Duodenal mucosa (tissue), 2 donors: ENCODE measurements around the gene GAS2.

Source experiments
- H3K27ac ChIP-seq: one replicate; pipeline ENCODE4 v1.7.0; 2013; ENCODE audit warnings: low read depth, low read length
- H3K27me3 ChIP-seq, 2 donors: one replicate each; pipeline ENCODE4 v1.7.0; 2013; ENCODE audit warnings: low read length in 2 of 2, control low read depth in 1 of 2; ENCODE audit not compliant: insufficient read depth in 2 of 2, control insufficient read depth in 1 of 2
- H3K36me3 ChIP-seq, 2 donors: one replicate each; pipeline ENCODE4 v1.7.0; 2013; ENCODE audit warnings: low read length in 2 of 2, control low read depth in 1 of 2; ENCODE audit not compliant: insufficient read depth in 2 of 2, control insufficient read depth in 1 of 2
- H3K4me1 ChIP-seq, 2 donors: one replicate each; pipeline ENCODE4 v1.7.0; 2013; ENCODE audit warnings: low read length in 2 of 2, control low read depth in 1 of 2; ENCODE audit not compliant: insufficient read depth in 2 of 2, control insufficient read depth in 1 of 2
- H3K4me3 ChIP-seq, 2 donors: one replicate each; pipeline ENCODE4 v1.7.0; 2013; ENCODE audit warnings: low read length in 2 of 2, low read depth in 1 of 2
- H3K9ac ChIP-seq, 2 donors: one replicate each; pipeline ENCODE4 v1.7.0; 2013; ENCODE audit warnings: low read length in 2 of 2, low read depth in 1 of 2
- H3K9me3 ChIP-seq, 2 donors: one replicate each; pipeline ENCODE4 v1.7.0; 2013; ENCODE audit warnings: low read length in 2 of 2, control low read depth in 1 of 2; ENCODE audit not compliant: control insufficient read depth in 1 of 2

The GAS2 gene

GRCh38 chr11:22785251-22785650, 118.8 kb downstream of the GAS2 start:
- Histone ChIP-seq H3K9me3 (peaks cover 0 to 2% of the 10 kb centered on the region in 2 donors), H3K9ac (no peak overlapping the region)

DNA sequence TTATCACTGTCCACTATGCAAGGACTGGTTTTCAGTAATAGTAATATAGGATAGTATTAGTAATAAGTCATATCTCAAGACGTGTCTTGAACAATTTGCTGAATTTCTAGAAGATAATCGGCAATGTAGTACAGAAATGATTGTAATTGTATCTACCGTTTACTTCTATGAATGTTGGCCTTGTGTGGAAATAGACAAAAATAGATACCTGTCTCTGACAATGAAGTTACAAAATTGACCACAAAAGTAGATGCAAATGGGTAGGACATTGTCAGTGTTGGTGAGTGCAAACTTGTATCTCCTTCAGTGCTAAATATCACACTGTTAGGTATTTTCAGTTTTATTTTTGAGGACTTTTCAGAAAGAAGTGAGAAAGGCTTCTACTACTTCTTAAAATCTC, 120.1 kb downstream of the GAS2 start:
- Histone ChIP-seq H3K9me3 (peaks cover 0 to 2% of the 10 kb centered on the region in 2 donors), H3K4me1 (no peaks in the 10 kb centered on the region), H3K27ac (no peak overlapping the region), H3K36me3 (no peaks in the 10 kb centered on the region), H3K27me3 (no peaks in the 10 kb centered on the region), H3K9ac (no peak overlapping the region), H3K4me3 (no peak overlapping the region)

More at GRCh38 chr11:22785251-22785650, 118.8 kb downstream of the GAS2 start:
- no peaks in the 10 kb centered on the region for H3K4me1 ChIP-seq
- no peaks in the 10 kb centered on the region for H3K36me3 ChIP-seq
- no peaks in the 10 kb centered on the region for H3K27me3 ChIP-seq
- no peak overlapping the region for H3K27ac ChIP-seq
- no peak overlapping the region for H3K4me3 ChIP-seq

GRCh38 chr11:22787055-22787454, 120.6 kb downstream of the GAS2 start:
- Histone ChIP-seq H3K27me3 (no peaks in the 10 kb centered on the region), H3K4me3 (no peak overlapping the region), H3K4me1 (no peaks in the 10 kb centered on the region), H3K27ac (no peak overlapping the region), H3K36me3 (no peaks in the 10 kb centered on the region), H3K9me3 (peaks cover 0 to 2% of the 10 kb centered on the region in 2 donors), H3K9ac (no peak overlapping the region)

- H3K36me3 ChIP-seq, result no peaks in the 10 kb centered on the region
- H3K4me1 ChIP-seq, result no peaks in the 10 kb centered on the region
- H3K27me3 ChIP-seq, result no peaks in the 10 kb centered on the region
- peaks cover 0 to 2% of the 10 kb centered on the region in 2 donors for H3K9me3 ChIP-seq
- H3K4me3 ChIP-seq, result no peak overlapping the region
- no peak overlapping the region for H3K9ac ChIP-seq
- no peak overlapping the region for H3K27ac ChIP-seq
Observed at GRCh38 chr11:22787551-22788162, 121.2 kb downstream of the GAS2 start.

DNA sequence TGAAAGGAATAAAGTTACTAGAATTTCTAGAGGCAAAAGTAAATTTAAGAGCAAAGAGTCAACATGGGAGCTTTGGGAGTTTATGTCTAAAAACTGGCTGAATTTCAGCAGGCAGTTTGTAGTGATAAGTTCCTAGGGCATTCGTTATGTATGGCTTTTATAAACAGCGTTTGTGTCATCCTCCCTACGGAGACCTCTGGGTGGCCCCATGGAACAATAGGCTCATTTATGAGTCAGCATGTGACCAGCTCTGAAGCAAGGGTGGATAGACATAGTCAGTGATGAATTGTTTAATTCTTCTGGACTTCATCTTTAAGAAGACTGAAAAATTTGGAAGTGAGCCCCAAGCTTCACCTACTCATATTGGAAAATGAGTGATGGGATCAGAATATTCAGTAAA, 126.1 kb downstream of the GAS2 start:
- Histone ChIP-seq H3K4me3 (no peak overlapping the region), H3K4me1 (no peaks in the 10 kb centered on the region), H3K27ac (no peak overlapping the region), H3K27me3 (no peaks in the 10 kb centered on the region), H3K9ac (no peak overlapping the region), H3K36me3 (no peaks in the 10 kb centered on the region), H3K9me3 (no peaks in the 10 kb centered on the region)

DNA sequence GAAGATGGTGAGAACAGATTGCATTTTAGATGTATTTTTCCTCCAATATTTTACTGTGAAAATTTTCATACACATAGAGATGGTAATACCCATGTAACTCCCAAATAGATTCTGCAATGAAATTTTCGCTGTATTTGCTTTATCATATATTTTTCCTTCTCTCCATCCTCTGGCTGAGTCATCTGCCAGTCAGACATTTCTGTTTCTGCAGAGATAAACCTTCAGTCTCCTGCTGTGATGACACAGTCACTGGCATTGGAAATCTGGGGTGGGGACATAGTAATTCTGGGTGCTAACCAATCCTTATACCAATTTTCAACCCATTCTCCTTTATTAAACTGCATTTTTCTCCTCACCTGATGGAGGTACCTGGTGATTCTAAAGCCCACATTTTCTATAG, 129.5 kb downstream of the GAS2 start:
- no peak overlapping the region for H3K27ac ChIP-seq
- no peaks in the 10 kb centered on the region for H3K27me3 ChIP-seq
- H3K9ac ChIP-seq, result no peak overlapping the region
- no peaks in the 10 kb centered on the region for H3K36me3 ChIP-seq
- H3K9me3 ChIP-seq, result no peaks in the 10 kb centered on the region
- H3K4me3 ChIP-seq, result no peak overlapping the region
- H3K4me1 ChIP-seq, result no peaks in the 10 kb centered on the region

DNA sequence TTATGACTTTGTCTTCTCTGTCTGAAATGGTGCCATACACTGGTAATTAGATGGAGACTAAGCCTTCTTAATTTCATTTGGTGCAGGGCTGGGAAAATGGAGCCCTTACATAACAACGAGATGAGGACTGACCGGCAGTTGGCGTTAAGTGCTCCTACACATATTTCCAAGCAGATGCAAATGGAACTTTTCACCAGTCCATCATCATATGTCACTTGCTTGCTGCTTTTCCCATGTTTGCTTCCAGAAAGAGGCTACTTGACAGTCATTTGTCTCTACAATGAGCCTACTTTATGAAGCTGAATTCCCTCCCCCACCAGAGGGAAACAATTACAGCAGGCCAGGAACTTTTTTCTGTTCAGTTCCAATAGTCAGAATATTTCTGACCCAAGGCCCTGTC, 130.6 kb downstream of the GAS2 start:
- H3K4me1 ChIP-seq, result no peaks in the 10 kb centered on the region
- H3K9me3 ChIP-seq, result no peaks in the 10 kb centered on the region
- H3K9ac ChIP-seq, result no peak overlapping the region
- no peaks in the 10 kb centered on the region for H3K36me3 ChIP-seq
- no peak overlapping the region for H3K4me3 ChIP-seq
- no peak overlapping the region for H3K27ac ChIP-seq
- no peaks in the 10 kb centered on the region for H3K27me3 ChIP-seq

GRCh38 chr11:22798901-22799300, 132.5 kb downstream of the GAS2 start:
- H3K4me1 ChIP-seq, result no peaks in the 10 kb centered on the region
- no peaks in the 10 kb centered on the region for H3K36me3 ChIP-seq
- no peaks in the 10 kb centered on the region for H3K27me3 ChIP-seq
- no peak overlapping the region for H3K4me3 ChIP-seq
- no peak overlapping the region for H3K27ac ChIP-seq
- no peak overlapping the region for H3K9ac ChIP-seq
- H3K9me3 ChIP-seq, result no peaks in the 10 kb centered on the region

DNA sequence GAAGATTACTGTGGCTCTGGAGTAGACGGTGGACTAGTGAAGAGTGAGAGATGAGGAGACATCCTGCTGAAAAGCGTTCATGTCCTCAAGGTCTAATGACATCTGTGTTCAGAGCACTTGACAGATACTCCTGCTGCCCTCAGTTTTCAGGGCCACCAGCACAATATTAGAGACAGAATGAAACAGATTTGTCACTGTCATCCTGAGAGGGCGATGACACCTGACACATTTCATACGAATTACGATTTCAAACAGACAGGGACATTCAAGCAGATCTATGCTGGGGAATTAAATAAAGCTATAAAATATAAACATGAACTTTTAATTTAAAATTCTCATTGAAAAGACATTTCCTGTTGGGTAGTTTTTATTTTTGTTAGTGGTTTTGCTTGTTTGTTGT, 134.1 kb downstream of the GAS2 start:
- Histone ChIP-seq H3K36me3 (no peaks in the 10 kb centered on the region), H3K4me3 (no peak overlapping the region), H3K4me1 (no peaks in the 10 kb centered on the region), H3K27ac (no peak overlapping the region), H3K9ac (no peak overlapping the region), H3K27me3 (no peaks in the 10 kb centered on the region), H3K9me3 (no peaks in the 10 kb centered on the region)

DNA sequence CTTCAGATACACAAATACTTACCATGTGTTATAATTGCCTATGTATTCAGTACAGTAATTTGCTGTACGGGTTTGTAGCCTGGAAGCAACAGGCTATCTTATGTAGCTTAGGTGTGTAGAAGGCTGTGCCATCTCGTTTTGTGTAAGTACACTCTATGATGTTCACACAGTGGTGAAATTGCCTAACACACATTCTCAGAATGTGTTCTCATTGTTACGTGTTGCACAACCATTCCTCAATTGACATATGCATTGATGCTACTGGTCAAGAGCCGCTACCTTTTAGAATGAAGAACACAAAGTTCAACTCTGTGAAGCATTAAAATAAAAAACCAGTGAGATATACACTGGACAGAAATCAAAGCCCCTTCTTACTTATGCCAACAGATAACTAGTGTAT, 136.4 kb downstream of the GAS2 start:
- Histone ChIP-seq H3K9ac (no peak overlapping the region), H3K4me1 (peaks cover 0 to 7% of the 10 kb centered on the region in 2 donors), H3K27ac (no peak overlapping the region)

GRCh38 chr11:22807391-22807790, 141.0 kb downstream of the GAS2 start:
- H3K27ac ChIP-seq, result no peak overlapping the region
- no peaks in the 10 kb centered on the region for H3K36me3 ChIP-seq
- no peak overlapping the region for H3K9ac ChIP-seq
- peaks cover 0 to 4% of the 10 kb centered on the region in 2 donors for H3K9me3 ChIP-seq
- no peaks in the 10 kb centered on the region for H3K27me3 ChIP-seq
- no peak overlapping the region for H3K4me3 ChIP-seq
- peaks cover 0 to 7% of the 10 kb centered on the region in 2 donors for H3K4me1 ChIP-seq

More for the DNA sequence above, 136.4 kb downstream of the GAS2 start:
- no peaks in the 10 kb centered on the region for H3K36me3 ChIP-seq
- H3K9me3 ChIP-seq, result no peaks in the 10 kb centered on the region
- no peaks in the 10 kb centered on the region for H3K27me3 ChIP-seq
- no peak overlapping the region for H3K4me3 ChIP-seq
